Central memory CD4-positive, alpha-beta T cell (primary cell): ENCODE data around the gene OTOG.

Experiments used
- DNase-seq: peaks from one replicate; pipeline ENCODE4 v3.0.0; 2022

The OTOG gene

DNA sequence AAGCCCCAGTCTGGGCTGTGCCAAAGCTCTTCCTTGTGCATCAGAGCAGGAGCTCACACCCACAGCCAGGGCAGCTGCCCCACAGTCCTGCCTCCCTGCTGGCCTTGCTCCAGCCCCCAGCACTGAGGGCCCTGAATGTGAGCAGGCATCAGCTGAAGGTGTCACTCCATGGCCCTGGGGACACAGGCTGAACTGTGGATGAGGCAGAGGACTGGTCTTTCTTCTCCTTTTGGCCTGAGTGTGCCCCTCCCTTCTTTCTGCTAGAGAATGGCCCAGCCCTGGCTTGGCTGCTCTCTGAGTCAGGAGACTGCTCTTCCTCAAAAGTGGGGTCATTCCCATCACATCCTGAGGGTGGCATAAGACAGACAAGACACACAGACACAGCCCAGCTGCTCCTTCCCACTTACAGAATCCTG is 16.2 kb downstream of the OTOG start:
- DNase-seq = no peak

DNA sequence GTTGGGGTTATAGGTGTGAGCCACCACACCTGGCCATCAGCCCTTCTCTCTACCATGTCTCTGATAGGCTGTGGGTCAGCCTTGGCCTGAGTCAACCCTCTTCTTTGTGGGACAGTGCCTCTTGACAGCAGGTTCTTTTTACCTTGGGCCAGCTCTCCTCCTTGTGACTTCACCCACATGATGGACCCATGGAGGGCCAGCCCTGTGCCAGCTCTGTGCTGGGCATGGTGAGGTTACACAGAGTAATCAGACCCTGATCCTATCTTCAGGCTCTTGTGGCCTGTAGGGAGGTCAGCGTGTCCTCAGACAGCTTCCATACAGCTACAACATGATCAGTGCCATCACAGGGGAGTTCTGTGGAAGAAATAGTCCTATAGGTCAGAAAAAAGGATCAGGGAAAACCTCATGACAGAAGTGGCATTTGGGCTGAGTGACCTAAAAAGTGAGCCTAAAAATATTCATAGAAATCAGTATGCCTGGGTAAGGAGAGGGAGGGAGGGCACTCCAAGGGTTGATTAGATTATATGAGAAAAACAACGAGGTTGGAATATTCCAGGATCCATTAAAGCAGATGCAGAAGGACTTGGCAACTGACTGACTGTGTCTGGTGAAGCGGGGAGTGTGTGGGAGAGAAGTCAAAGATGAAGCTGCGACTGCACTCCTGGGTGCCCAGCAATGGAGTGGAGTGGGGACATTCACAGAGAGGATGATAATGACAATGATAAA is 17.1 kb downstream of the OTOG start:
- DNase-seq = no peak

DNA sequence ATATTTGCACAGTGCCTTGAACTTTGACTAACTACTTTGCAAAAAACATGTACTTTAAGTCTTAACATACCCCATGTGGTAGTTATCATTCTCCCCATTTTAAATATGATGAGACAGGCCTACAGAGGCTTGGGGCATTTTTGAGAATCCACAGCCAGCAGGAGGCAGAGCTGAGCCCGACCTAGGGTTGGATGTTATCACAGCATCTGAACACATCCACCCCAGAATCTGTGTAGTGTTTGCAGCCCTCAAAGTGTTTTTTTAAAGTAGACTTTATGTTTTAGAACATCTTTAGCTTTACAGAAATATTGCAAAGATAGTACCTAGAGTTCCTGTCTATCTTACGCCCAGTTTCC is 17.6 kb downstream of the OTOG start:
- no peak for DNase-seq

DNA sequence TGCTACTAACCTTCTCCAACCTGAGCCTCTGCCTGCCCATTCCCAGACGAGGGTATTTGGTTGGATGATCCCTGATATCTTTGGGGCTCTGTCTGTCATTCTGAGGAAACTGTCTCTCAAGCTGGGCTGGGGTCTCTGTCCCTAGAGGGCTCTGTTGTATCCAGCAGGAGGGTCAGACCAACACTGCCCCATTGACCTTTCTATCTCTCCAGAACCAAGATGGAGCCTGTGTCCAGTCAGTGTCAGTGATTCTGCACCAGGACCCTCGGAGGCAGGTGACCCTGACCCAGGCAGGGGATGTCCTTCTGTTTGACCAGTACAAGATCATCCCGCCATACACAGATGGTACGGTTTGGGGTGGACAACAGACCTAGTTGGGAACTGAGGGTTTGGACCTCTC is 21.9 kb downstream of the OTOG start:
- DNase-seq = no peak

DNA sequence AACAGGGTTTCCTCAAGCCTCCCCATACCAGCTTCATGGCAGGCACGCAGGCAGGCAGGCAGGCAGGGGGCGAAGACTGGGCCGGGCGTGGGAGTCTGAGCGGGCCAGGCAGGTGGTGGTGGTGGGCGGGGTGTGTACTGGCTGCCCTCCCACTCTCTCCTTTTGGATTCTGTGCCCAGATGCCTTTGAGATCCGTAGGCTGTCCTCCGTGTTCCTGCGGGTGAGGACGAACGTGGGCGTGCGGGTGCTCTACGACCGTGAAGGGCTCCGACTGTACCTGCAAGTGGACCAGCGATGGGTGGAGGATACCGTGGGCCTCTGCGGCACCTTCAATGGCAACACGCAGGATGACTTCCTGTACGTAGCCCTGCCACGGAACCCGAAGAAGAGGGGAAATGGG is 23.0 kb downstream of the OTOG start:
- DNase-seq = no peak

DNA sequence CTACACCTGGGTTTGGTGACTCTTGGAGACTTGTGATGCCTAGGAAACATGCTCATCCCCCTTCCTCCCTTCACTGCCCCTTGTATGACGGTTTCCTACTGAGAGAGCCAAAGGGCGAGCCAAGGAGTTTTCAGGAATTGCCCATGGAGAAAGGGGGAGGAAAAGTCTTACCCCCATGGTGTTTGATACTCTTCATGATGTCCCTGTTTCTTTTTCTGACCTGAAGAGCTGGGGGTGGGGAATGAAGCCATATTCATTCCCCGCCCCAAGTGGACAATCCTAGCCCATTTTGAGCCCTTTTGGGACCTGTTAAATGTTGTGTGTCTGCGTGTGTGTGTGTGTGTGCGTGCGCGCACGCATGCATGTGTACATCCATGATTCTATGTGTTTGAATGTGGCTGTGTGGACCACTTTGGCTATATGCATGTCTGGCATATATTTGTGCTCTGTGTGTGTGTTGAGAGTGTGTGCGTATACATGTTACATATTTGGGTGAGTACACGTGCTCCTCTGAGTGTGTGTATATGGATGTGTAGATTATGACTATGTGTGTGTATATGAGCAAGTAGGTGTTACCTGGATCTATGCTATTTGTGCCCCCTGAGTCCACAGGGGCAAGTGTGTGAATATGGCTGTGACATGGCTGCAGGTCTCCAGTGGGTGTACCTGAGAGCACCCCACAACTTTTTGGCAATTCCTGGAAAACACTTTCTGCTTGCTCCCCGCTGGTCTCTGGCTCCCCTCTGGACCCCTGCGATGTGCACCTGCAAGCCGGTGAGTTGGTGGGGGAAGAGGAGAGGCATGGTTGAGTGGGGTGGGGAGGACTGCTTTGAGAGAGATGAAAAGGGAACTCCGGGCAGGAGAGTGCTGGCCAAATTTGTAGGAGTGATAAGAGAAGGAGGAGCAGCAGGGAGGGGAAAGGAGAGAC is 24.6 kb downstream of the OTOG start:
- no peak for DNase-seq

DNA sequence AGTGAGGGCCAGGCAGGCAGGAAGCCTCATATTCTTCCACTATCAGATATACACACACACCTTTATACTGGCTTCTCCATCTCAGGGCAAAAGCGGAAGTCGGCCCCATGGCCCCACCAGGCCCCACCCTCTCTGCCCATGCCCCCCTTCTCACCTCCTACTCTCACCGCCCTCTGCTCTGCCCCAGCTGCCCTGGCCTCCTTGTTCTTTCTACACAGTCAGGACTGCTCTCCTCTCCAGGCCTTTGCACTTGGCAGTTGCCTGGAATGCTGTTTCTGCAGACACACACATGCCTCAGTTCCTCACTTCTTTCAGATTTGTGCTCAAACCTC is 25.3 kb downstream of the OTOG start:
- no peak for DNase-seq

DNA sequence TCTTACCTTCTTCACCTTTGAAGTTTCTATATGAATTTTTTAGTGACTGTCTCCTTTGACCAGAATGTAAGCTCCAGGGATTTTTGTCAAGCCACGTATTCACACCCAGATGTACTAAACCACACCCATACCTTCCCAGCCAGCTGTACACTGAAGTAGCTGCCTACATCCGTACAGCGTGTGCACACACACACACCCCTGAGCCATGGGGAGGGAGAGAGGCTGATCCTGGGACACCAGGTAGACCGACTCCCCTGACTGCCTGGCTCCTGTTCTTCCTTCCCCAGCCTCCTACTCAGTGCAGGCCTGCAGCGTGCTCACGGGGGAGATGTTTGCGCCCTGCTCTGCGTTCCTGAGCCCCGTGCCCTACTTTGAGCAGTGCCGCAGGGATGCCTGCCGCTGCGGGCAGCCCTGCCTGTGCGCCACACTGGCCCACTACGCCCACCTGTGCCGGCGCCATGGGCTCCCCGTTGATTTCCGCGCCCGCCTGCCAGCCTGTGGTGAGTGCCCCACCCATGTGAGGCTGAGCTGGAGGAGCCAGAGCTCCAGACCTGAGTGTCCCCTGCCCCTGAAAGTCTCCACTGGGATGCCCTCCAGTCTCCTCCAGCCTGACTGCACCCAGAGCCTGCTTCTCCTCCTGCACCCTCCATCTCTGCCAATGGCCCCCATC is 25.9 kb downstream of the OTOG start:
- no peak for DNase-seq

DNA sequence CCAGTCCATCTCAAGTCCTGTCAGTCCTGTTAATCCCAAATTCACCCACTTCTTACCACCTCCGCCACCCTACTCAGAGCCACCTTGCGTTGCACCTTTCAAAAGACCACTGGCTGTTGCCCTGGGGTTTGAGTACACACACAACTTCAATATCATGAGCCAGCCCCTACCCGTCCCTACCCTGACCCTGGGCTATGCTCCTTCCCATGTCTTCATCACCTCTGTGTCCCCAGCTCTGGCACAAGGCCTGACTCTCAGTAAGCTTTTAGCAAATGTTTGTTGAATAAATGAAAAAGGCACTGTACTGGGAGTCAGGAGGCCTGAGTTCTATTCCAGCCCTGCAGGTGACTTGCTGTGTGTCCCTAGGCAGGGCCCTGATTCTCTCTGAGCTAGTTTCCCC is 26.5 kb downstream of the OTOG start:
- DNase-seq = no peak

DNA sequence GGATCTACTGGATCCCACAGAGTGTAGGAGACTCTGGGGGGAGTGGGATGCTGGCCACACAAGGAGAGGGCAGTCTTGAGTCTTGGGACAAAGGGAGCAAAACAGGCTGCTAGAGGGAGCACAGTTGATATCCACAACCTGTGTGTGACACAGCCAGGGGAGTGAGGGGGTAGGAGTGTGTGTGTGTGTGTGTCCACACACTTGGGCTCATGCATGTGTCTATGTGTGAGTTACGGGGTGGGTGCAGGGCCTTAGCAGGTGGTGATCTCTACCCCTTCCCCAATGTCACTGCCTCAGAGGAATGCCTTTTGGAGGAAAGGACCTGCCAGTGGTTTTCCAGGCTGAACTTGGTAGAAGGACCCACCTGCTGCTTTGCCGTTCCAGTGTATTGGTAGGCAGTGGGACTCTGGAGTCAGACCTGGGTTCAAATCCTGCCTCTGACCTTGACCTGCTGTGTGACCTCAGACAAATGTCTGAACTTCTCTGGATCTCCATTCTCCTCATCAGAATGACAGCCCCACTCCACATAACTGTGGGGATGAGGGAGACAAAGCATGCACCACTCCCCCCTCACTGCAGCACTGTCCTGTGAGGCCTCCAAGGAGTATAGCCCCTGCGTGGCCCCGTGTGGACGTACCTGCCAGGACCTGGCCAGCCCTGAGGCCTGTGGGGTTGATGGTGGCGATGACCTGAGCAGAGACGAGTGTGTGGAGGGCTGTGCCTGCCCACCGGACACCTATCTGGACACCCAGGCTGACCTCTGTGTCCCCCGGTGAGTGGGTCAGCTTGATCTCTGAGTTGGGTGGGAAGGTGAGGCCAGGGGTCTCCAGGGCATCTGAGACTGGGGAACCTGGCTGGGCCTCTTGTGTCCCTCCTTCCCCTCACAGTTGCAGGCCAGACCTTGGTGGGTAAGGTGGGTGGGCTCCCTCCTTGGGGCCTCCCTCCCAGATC is 27.4 kb downstream of the OTOG start:
- no peak for DNase-seq

DNA sequence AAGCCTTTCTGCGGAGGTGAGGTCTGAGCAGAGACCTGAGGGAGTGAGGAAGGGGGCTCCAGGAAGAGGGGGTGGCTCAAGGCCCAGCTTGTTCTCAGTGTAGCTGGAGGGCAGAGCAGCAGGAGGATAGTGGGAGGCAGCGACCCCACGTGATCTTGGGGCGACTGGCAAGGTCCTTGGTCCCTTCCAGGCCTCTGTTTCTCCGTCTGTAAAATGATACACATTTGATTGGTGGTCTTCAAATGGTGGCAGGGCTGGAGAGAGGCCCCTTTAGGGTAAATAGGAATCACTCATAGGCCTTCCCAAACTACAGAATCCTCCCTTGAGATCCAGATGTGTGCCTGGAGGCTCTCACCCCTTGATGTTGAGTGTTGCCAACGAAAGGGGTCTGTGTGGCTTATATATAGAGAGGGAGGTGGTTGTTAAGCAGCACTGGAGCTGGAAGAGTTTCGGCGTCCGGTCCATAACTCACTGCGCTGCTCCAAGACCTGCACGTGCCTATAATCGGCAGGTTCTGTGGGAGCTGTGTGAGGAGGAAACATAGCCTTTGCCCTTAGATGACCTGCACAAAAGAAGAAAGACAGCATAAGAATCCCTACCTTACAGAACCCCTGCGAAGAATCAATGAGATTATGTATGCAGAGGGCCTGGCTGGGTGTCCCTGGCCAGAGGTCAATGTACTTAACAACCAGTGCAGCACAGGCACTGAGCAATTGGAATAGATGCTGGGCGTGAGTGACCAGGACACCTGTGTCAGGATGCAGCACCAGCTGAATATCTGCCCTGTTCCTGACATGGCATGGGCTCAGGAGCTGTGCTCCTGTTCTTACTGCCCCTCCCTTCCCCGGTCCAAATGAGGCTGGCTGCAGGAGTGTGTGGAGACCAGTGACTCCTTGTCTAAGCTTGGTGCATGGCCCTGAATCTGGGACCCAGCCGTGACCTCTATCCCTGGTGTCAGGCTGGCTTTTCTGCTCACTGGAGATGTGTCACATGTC is 28.7 kb downstream of the OTOG start:
- no peak for DNase-seq

DNA sequence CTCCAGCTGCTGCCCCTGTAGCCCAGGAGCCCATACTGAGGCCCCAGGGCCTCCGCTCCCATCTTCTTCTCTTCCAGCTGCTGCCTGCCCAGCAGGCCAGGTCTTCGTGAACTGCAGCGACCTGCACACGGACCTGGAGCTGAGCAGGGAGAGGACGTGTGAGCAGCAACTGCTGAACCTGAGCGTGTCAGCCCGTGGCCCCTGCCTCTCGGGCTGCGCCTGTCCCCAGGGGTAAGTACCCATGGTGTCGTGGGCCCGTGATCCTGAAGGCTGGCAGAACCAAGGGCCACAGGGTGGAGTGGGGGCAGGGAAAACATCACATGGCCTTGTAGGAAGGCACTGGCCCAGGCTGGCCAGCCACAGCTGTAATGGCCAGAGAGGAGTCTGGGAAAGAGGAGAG is 31.2 kb downstream of the OTOG start:
- DNase-seq = no peak

DNA sequence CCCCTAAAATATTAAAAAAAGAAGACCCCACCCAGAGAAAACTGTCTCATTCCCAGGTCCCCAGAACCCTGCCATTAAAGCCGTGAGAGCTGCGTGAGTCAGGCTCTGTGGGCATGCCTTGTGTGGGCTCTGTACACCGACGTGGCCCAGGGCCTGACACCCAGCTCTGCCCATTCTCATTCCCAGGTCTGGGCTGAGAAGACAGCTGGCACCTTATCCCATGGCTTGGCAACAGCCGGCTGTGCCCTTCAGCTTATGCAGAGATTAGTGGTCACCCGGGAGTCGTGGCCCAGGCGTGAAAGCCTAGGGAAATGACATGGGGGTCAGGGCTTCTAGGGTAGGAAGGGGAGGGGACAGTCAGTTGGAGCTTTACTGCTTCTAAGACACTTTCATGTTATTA is 31.9 kb downstream of the OTOG start:
- no peak for DNase-seq

DNA sequence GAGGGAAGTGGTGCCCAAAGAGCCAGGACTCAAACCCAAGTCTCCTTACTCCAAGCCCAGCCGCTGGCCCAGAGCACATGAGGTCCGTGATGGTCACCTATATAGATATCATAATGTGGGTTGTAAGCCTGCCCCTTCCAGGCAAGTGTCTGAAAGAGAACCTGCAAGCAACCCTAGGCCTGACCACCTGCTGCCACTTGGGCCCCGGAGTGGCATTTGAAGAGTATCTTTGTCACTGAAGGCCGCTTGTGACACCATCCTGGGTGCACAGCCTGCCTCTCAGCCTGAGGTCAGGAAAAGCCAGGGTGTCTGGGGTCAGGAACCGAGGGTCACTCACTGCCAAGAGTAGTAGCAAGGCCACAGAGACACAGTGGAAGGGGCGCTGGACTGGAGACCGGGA is 32.4 kb downstream of the OTOG start:
- DNase-seq = no peak

DNA sequence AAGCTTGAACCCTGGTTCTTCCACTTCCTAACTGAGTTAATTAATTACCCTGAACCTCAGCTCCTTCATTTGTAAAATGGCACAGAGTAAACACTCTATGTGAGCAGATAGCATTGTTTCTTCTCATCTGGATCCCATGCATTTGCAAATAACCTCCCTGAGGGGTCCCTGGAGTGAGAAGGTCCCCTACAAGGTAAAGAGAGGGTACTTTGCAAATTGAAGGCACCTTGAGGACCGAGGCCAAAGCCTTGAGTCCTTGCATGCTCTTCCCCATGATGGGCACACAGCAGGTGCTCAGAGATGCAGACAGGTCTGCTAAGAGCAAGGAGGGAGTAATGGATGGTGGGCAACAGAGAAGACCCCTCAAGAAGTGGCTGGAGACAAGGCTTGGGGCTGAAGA is 33.2 kb downstream of the OTOG start:
- no peak for DNase-seq

DNA sequence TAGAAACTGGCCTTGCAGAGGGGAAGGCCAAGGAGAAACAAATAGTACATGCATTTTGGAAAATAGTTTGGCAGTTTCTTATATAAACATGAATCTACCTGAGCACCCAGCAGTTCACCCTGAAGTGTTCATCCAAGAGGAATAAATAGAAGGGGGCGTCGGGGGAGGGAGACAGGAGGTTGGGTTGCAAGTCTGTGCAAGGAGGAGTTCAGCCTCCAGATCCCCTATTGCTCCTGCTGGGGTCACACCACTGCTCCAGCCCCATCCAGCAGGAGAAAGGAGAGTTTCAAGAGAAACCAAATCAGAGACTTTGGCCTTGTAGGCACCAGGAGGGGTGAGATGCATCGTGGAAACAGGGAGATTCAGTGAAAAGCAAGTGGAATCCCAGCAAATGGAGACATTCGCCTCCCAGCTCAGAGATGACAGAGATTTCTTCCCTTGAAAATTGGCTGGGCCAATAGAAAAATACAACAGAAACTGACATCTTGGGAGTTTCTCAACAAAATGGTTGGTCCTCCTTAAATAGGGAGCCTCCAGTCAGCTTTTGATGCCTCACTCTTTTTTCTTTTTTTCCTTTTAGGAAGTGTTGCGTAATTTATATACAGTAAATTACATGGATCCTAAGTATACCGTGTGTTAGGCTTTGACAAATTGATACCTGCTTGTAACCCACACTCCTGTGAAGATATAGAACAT is 34.1 kb downstream of the OTOG start:
- no peak for DNase-seq

DNA sequence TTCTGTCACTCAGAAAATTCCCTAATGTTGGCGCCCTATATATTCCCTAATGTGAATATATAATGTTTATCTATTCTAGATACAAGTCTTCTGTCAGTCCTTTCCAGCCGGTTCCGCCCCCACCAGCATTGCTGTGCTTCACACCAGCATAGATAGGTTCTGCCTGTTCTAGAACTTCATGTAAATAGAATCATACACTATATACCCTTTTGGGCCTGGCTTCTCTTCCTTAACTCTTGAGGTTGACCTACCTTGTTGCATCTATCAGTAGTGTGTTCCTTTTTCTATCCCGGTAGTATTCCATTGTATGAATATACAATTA is 34.6 kb downstream of the OTOG start:
- no peak for DNase-seq

DNA sequence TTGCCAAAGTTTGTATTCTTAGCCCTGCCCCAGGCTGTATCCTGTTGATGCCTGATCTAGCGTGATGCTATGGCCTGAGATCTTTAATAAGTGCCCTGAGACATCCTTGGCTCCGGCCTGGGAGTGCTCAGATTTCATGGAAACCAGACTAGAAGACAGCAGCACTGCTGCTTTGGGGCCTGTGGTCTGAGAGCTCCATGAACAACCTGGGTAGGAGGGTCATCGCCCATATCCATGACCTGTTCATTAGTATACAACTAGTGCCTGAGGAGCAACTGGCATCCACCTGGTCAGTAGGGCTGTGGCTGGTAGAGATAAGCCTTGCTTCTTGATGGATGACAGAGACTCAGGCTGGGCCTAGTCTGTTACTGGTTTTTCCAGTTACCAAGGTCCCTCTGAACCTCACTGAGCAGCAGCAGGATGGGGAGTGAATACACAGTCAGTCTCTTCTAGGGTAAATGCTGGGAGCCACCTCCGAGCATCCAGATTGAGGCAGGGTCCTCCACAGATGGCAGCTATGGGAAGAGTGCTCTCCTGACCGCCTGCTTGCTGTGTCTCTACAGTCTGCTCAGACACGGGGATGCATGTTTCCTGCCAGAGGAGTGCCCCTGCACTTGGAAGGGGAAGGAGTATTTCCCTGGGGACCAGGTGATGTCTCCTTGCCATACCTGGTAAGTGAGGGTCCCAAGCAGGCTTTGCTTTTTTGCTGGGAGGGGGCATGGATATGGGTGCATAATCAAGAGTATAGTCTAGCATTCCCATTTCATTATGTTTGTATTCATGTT is 39.0 kb downstream of the OTOG start:
- no peak for DNase-seq

DNA sequence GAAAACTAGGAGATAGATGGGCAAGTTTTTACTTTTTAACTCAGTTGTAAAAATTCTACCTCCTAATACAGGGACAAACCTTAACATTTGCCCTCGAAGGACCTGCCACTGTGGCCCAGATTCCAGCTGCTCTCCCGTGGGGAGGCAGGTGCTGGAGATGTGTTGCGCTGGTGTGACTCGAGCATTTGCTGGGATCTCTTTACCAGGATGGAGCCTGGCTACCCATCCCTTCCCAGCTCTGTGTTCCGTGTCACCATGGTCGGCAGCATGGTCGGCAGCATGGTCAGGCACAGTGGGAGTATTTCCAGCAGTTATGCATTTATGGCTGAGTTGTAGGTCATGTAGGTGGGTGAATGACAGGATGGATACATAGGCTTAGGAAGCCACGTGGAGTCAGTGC is 41.1 kb downstream of the OTOG start:
- no peak for DNase-seq

DNA sequence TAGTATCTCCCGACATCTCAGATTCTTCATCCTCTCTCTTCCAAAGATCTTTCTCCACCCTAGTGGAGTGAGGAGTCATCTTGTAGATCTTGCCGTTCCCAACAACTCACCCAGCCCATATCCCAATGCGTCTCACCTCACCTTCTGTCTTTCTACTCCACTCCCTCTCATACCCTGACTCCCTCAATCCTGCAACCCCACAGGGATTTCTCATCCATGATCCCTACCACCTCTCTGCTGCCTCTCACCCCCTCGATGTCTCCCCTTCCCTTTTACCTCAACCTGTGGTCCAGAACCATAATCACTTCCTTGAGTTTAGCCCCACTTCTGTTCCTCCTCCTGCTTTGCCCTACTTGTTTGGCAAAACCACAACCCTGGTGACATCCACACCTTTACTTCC is 41.7 kb downstream of the OTOG start:
- no peak for DNase-seq
